CD4-positive, alpha-beta T cell treated with Interleukin-4 for 4 hours (primary cell): Measurements from ENCODE around the gene MYOM1.
"Not testable (repeated sequence)": the region's sequence is repeated elsewhere in the genome, so short reads cannot be mapped to it uniquely, and the experiment has no call there.

ENCODE experiments used
- DNase-seq: peaks from one replicate; pipeline ENCODE4 v3.0.0-alpha.2; 2020

MYOM1 gene

GRCh38 chr18:3074087-3074486 is 145.7 kb downstream of the MYOM1 start:
- DNase-seq, result no peak

GRCh38 chr18:3073353-3073752 is 146.4 kb downstream of the MYOM1 start:
- not testable (repeated sequence) for DNase-seq

- DNase-seq, result no peak
These were observed 148.1 kb downstream of the MYOM1 start for GRCh38 chr18:3071676-3072075.

- peak; percentile 13 for DNase-seq
These were observed 149.9 kb downstream of the MYOM1 start for GRCh38 chr18:3069671-3070433.

- no peak for DNase-seq
These were observed 152.0 kb downstream of the MYOM1 start for GRCh38 chr18:3067722-3068121.

GRCh38 chr18:3067165-3067661 is 152.6 kb downstream of the MYOM1 start:
- DNase-seq, result no peak

GRCh38 chr18:3066341-3067110 is 153.2 kb downstream of the MYOM1 start:
- peak; percentile 10 for DNase-seq

GRCh38 chr18:3063766-3064165 is 156.0 kb downstream of the MYOM1 start:
- not testable (repeated sequence) for DNase-seq

GRCh38 chr18:3062798-3063680 is 156.7 kb downstream of the MYOM1 start:
- peak; percentile 79 for DNase-seq

GRCh38 chr18:3061581-3062312 is 158.0 kb downstream of the MYOM1 start:
- peak; percentile 70 for DNase-seq

- peak; percentile 66 for DNase-seq
These were observed 158.8 kb downstream of the MYOM1 start for GRCh38 chr18:3060667-3061580.

- peak; percentile 83 for DNase-seq
These were observed 160.5 kb downstream of the MYOM1 start for GRCh38 chr18:3059272-3059671.

- DNase-seq, result peak; percentile 80
These were observed 161.2 kb downstream of the MYOM1 start for GRCh38 chr18:3058328-3059191.

- no peak for DNase-seq
These were observed 162.2 kb downstream of the MYOM1 start for GRCh38 chr18:3057526-3057925.

- no peak for DNase-seq
These were observed 163.5 kb downstream of the MYOM1 start for GRCh38 chr18:3056311-3056710.

GRCh38 chr18:3055816-3056215 is 164.0 kb downstream of the MYOM1 start:
- DNase-seq, result no peak

- DNase-seq, result no peak
These were observed 164.5 kb downstream of the MYOM1 start for GRCh38 chr18:3055186-3055728.

GRCh38 chr18:3054780-3055179 is 165.0 kb downstream of the MYOM1 start:
- no peak for DNase-seq

- DNase-seq, result no peak
These were observed 165.6 kb downstream of the MYOM1 start for GRCh38 chr18:3054214-3054613.

GRCh38 chr18:3053081-3053480 is 166.7 kb downstream of the MYOM1 start:
- DNase-seq, result no peak
